GM19372 (cell line): ENCODE results near the gene HOGA1.
"Not testable (repeated sequence)": the region's sequence is repeated elsewhere in the genome, so short reads cannot be mapped to it uniquely, and the experiment has no call there.

Experiments
- ATAC-seq: cut with Tn5 transposase; IDR thresholded peaks from one replicate; pipeline ENCODE4 v1.9.1; 2021; ENCODE audit warnings: mild to moderate bottlenecking, low read depth, moderate library complexity; ENCODE audit not compliant: unreplicated experiment

Gene HOGA1

GRCh38 chr10:97642471-97643159 is 58.4 kb downstream of the HOGA1 start:
- not testable (repeated sequence) for ATAC-seq

DNA sequence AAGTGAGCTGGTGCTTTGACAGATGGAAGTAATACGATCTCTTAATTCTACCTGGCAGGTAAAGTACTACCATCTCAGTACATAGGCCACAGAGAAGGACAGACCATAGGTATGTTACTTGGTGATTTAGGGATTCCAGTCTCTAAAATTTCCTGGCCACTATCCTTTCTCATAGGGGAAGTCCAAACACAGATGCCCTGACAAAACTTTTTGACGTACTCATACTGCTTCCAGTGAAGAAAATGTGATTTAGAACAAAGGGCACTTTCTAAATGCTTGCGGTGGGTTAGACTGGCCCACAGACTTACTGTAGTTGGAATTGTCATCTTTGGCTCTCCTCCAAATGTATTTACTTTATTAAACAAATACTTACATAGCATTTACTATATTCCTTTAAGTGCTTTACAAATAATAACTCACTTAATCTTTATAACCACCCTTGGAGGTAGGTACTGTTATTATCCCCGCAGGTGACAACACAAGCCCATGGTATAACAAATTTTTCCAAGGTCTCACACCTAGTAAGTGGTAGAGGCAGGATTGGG is 59.3 kb downstream of the HOGA1 start:
- ATAC-seq: no peak

- no peak for ATAC-seq
Observed at GRCh38 chr10:97644936-97645335, 60.7 kb downstream of the HOGA1 start.

- no peak for ATAC-seq
Observed at GRCh38 chr10:97647556-97647955, 63.4 kb downstream of the HOGA1 start.

DNA sequence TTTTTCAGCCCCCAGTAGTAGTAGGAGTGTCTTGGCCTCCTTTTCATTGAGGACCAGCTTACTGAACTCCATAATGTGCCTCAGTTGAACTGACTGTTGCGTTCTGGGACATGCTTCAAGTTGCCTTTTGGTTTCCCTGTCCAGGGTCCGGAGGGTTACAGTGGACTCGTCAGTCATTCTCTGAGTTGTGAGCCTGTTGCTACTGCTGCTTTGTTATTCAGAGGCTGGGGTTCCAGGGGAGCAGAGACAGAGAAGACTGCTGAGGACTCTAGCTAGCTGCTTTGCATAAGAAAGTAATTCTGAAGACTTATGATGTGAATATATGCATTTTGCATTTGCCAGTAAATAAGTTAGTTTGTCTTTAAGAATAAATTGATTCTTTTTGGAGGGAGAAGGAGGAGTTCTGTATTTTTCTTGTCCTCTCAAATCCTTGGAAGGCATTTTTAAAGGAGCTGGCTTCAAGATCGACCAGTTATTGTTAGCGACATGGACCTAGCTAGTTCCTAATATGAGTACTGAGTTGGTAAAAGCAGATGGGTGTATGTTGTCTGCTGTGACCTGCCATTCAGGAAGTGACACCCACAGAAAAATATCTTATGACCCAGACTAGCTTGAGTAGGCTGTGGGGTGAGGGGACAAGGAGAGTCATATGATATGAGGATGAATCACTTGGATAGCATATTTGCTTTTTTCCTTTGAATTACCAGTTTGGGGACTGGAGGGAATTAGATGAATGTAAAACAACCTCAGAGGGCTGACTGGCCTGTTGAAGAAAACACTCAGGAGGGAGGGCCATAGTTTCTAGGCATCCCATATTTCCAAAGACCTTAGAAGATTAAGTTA is 64.6 kb downstream of the HOGA1 start:
- ATAC-seq: peak; percentile 96

GRCh38 chr10:97649405-97649750 is 65.2 kb downstream of the HOGA1 start:
- ATAC-seq: not testable (repeated sequence)

DNA sequence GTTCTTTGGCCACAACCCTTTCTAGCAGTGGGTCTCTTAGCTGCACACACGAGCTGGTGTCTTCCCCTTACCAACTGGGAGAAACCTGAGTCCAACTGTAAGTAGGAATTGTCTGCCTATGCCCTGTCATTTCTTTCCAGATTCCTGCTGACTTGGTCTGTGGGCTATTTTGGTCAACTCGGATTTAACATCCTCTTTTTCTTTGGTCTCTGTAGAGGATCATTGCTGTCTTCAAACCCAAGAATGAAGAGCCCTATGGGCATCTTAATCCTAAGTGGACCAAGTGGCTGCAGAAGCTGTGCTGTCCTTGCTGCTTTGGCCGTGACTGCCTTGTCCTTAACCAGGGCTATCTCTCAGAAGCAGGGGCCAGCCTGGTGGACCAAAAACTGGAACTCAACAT is 66.5 kb downstream of the HOGA1 start:
- ATAC-seq: no peak

GRCh38 chr10:97651773-97652172 is 67.6 kb downstream of the HOGA1 start:
- no peak for ATAC-seq

GRCh38 chr10:97656777-97657176 is 72.6 kb downstream of the HOGA1 start:
- ATAC-seq: no peak

GRCh38 chr10:97659589-97659988 is 75.4 kb downstream of the HOGA1 start:
- no peak for ATAC-seq
